IMR-90 (cell line): ENCODE data around the gene GRAMD2B. TPM values are rescaled to one million over a fixed set of nuclear protein-coding genes. Genes with fewer than 3 reads are reported as not detected.

Experiments used
- ATAC-seq: fragments of 200-7000 bp; cut with Tn5 transposase; 2 replicates; pipeline ENCODE4 v1.9.1; 2020; ENCODE audit warnings: low read depth, mild to moderate bottlenecking, moderate library complexity
- BruUV-seq: library from RNA; stranded (reverse); fragments of 400-500 nt; replicated peaks from 2 replicates; lab custom pipeline; 2021; lab: Mats Ljungman, UMichigan
- CTCF ChIA-PET: fragments of 300-600 bp; formaldehyde crosslinking; extraction: SDS; loops from one replicate; lab custom pipeline; 2021; ENCODE audit warnings: antibody characterized with exemption; lab: Yijun Ruan, JAX
- POLR2A ChIA-PET: fragments of 300-600 bp; sonication (Branson Sonifier 250); formaldehyde crosslinking; loops from one replicate; lab custom pipeline; 2022; ENCODE audit warnings: antibody characterized with exemption; ENCODE audit not compliant: unreplicated experiment; lab: Charles Lee
- DNase-seq: peaks from one replicate; pipeline ENCODE4 v3.0.0; 2013
- H2AFZ ChIP-seq: replicated peaks from 2 replicates; pipeline ENCODE3; 2013; ENCODE audit warnings: low read length, mild to moderate bottlenecking; ENCODE audit not compliant: poor library complexity
- H2AK5ac ChIP-seq: 2 replicates; pipeline ENCODE4 v1.6.1; 2013; ENCODE audit warnings: low read depth, low read length, inconsistent platforms
- H2AK9ac ChIP-seq: replicated peaks from 2 replicates; pipeline ENCODE3; 2013; ENCODE audit warnings: mild to moderate bottlenecking, low read depth, low read length, moderate library complexity; ENCODE audit not compliant: poor library complexity
- H2BK120ac ChIP-seq: 2 replicates; pipeline ENCODE4 v1.6.1; 2013; ENCODE audit warnings: low read depth, low read length, inconsistent platforms
- H2BK15ac ChIP-seq: 3 replicates; pipeline ENCODE4 v1.6.1; 2013; ENCODE audit warnings: low read depth, low read length, inconsistent platforms
- H2BK20ac ChIP-seq: 2 replicates; pipeline ENCODE4 v1.6.1; 2013; ENCODE audit warnings: low read depth, mild to moderate bottlenecking, inconsistent platforms, low read length, moderate library complexity
- H2BK5ac ChIP-seq: 2 replicates; pipeline ENCODE4 v1.6.1; 2013; ENCODE audit warnings: mild to moderate bottlenecking, low read depth, low read length, inconsistent platforms; ENCODE audit not compliant: poor library complexity, severe bottlenecking
- H3K14ac ChIP-seq: replicated peaks from 2 replicates; pipeline ENCODE4 v1.6.1; 2013; ENCODE audit warnings: low read depth, low read length, inconsistent platforms
- H3K18ac ChIP-seq: 2 replicates; pipeline ENCODE4 v1.6.1; 2013; ENCODE audit warnings: low read depth, low read length, control low read depth
- H3K23ac ChIP-seq: 2 replicates; pipeline ENCODE4 v1.6.1; 2013; ENCODE audit warnings: low read depth, low read length, inconsistent platforms
- H3K27ac ChIP-seq: 2 replicates; pipeline ENCODE4 v1.5.1; 2013; ENCODE audit warnings: mild to moderate bottlenecking, control low read depth, low read length; ENCODE audit not compliant: insufficient read depth
- H3K27me3 ChIP-seq: 2 replicates; pipeline ENCODE4 v1.6.1; 2013; ENCODE audit warnings: low read length; ENCODE audit not compliant: control insufficient read depth, insufficient read depth
- H3K36me3 ChIP-seq: 2 replicates; pipeline ENCODE4 v1.6.1; 2013; ENCODE audit warnings: low read length, mixed read lengths; ENCODE audit not compliant: control insufficient read depth, insufficient read depth
- H3K4ac ChIP-seq: 2 replicates; pipeline ENCODE4 v1.6.1; 2013; ENCODE audit warnings: low read depth, low read length, inconsistent platforms
- H3K4me1 ChIP-seq: 2 replicates; pipeline ENCODE4 v1.6.1; 2013; ENCODE audit warnings: low read length, mixed read lengths; ENCODE audit not compliant: control insufficient read depth, insufficient read depth
- H3K4me2 ChIP-seq: 2 replicates; pipeline ENCODE4 v1.6.1; 2013; ENCODE audit warnings: low read depth, mild to moderate bottlenecking, control low read depth, low read length, moderate library complexity
- H3K4me3 ChIP-seq: 2 replicates; pipeline ENCODE4 v1.5.1; 2013; ENCODE audit warnings: low read depth, mild to moderate bottlenecking, control low read depth, low read length, moderate library complexity; ENCODE audit not compliant: insufficient read depth
- H3K56ac ChIP-seq: 2 replicates; pipeline ENCODE4 v1.6.1; 2013; ENCODE audit warnings: low read length, inconsistent platforms; ENCODE audit not compliant: insufficient read depth; ENCODE audit errors: extremely low read depth
- H3K79me1 ChIP-seq, 2 experiments: 2 replicates each; pipeline ENCODE4 v1.6.1; 2013; ENCODE audit warnings: low read length in 2 of 2, inconsistent platforms in 1 of 2, low read depth in 1 of 2
- H3K9ac ChIP-seq: 2 replicates; pipeline ENCODE4 v1.6.1; 2013; ENCODE audit warnings: low read depth, low read length, control low read depth
- H3K9me1 ChIP-seq: 2 replicates; pipeline ENCODE4 v1.6.1; 2013; ENCODE audit warnings: low read length, inconsistent platforms; ENCODE audit not compliant: insufficient read depth
- H3K9me3 ChIP-seq: 2 replicates; pipeline ENCODE4 v1.6.1; 2013; ENCODE audit warnings: low read length; ENCODE audit not compliant: control insufficient read depth, insufficient read depth
- H4K20me1 ChIP-seq: 2 replicates; pipeline ENCODE4 v1.6.1; 2013; ENCODE audit warnings: low read length, inconsistent platforms; ENCODE audit not compliant: insufficient read depth
- H4K5ac ChIP-seq: 2 replicates; pipeline ENCODE4 v1.6.1; 2013; ENCODE audit warnings: mild to moderate bottlenecking, low read depth, low read length, control low read depth
- H4K8ac ChIP-seq, 2 experiments: 2 replicates each; pipeline ENCODE4 v1.6.1; 2013; ENCODE audit warnings: low read depth in 2 of 2, low read length in 2 of 2, control low read depth in 1 of 2, inconsistent platforms in 1 of 2
- H4K91ac ChIP-seq: 2 replicates; pipeline ENCODE4 v1.6.1; 2013; ENCODE audit warnings: low read depth, low read length, inconsistent platforms; ENCODE audit not compliant: insufficient read depth
- CEBPB ChIP-seq: IDR thresholded peaks from 2 replicates; pipeline ENCODE4 v1.6.1; 2012; ENCODE audit warnings: low read depth, low read length, improper control_type of control experiment
- MAZ ChIP-seq: IDR thresholded peaks from 2 replicates; pipeline ENCODE4 v1.6.1; 2012; ENCODE audit warnings: low read depth, mild to moderate bottlenecking, low read length, improper control_type of control experiment, moderate library complexity, borderline replicate concordance
- RAD21 ChIP-seq: IDR thresholded peaks from 2 replicates; pipeline ENCODE4 v1.6.1; 2012; ENCODE audit warnings: low read length, improper control_type of control experiment
- WGBS, 2 experiments: methylation state at CpG; one replicate each; pipeline versions ENCODE4 v1.1.5 to v1.1.7; 2013; ENCODE audit warnings: missing lambda C conversion rate in 2 of 2; ENCODE audit not compliant: insufficient read length in 1 of 2; ENCODE audit errors: extremely low coverage in 2 of 2; 5-methylcytosine and 5-hydroxymethylcytosine counted together
- dilution Hi-C: fragments of 300-500 bp; cut with HindIII; formaldehyde crosslinking; loops from one replicate; pipeline ENCODE4 v1.14.3; 2018; ENCODE audit warnings: low sequenced_read_pairs; ENCODE audit not compliant: unreplicated experiment
- in situ Hi-C: fragments of 300-500 bp; cut with MboI; formaldehyde crosslinking; loops from 3 replicates; pipeline ENCODE4 v1.14.3; 2019; ENCODE audit warnings: low sequenced_read_pairs, inconsistent platforms, mixed read lengths
- intact Hi-C: fragments of 100-400 bp; cut with micrococcal nuclease; formaldehyde crosslinking; loops from 2 replicates; pipeline ENCODE4 v1.10.0; 2022
- polyA plus RNA-seq, 3 experiments: library from polyadenylated mRNA; depleted of rRNA; stranded (reverse); fragments of >200 nt; gene quantifications; 2 replicates each; pipeline ENCODE4 v1.2.3, GENCODE V29; 2012; ENCODE audit warnings: low replicate concordance in 1 of 3
- total RNA-seq: library from RNA; depleted of rRNA; stranded (reverse); fragments of >200 nt; gene quantifications from 2 replicates; pipeline ENCODE4 v1.2.3, GENCODE V29; 2012
- TF ChIP-seq, protein P1 (sequence below): conservative IDR thresholded peaks from 2 replicates; pipeline ENCODE4 v1.5.1; 2012; ENCODE audit warnings: mild to moderate bottlenecking, low read depth, low read length, improper control_type of control experiment

Gene GRAMD2B
- total and polyA plus RNA-seq, 2 of the 4 experiments (the other 2 are of a cell fraction) = 13.9 to 20.3 TPM

DNA sequence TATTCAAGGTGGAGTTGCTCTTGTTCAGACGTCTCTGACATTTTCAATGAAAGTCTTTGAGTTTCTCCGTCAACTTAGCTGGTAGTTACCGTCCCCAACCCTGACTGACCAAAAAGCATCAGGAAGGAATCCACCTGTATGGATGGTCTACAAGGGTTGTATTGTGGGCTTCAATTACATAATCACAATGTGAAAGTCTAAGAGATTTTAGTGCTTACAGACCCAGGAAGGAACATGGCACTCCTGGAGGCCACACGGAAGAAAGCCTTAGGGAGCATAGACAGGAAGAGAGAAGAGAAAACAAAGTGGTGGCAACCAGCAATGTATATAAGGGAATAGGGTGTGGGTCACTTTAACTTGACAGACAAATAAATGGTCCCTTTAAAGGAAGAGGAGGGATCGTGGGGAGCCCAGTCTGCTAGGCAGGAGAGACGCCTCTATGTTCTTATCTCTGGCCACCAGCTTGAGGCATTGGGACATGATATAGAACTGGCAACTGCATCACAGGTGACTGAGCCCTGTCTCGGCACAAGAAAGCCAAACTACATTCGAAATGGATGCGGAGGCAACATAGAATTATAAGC, 91.4 kb downstream of the GRAMD2B start:
- H3K36me3 ChIP-seq = no peaks in the 10 kb centered on the region
- intact Hi-C loops (no loop called here), dilution Hi-C loops (no loop called here), in situ Hi-C loops (no loop called here)
- H2AFZ ChIP-seq = peak overlapping the region; percentile 40
- peaks cover 9% of the 10 kb centered on the region; the same call in 1 of the 2 replicates for H3K4me1 ChIP-seq
- H3K4me2 ChIP-seq = no peak overlapping the region
- 0 out of 2 replicates have a peak, but pooled peaks cover 5% of the 10 kb centered on the region for H3K9me1 ChIP-seq
- no peaks in the 10 kb centered on the region for H3K27me3 ChIP-seq
- no peaks in the 10 kb centered on the region for H3K79me1 ChIP-seq
- 89% methylated on average over 3 of the region's 9 CpGs; no CpG with 5 or more reads in 1 of the 2 experiments for WGBS, 2 experiments
- peak overlapping the region; percentile 49; the same call in 1 of the 2 replicates for H2BK120ac ChIP-seq
- H3K9me3 ChIP-seq = no peaks in the 10 kb centered on the region
- no peak overlapping the region for H2AK5ac ChIP-seq
- ATAC-seq = no peak
- no peak overlapping the region for H3K18ac ChIP-seq
- ChIA-PET POLR2A (interaction anchor here (0.6 kb wide), 1 partner anchor 47 kb away, joined by 4 read pairs; no protein-coding TSS in a partner anchor), CTCF (interaction anchor here (0.5 to 1.1 kb wide), 2 partner anchors 15 to 758 kb away, joined by 4 to 5 read pairs; no protein-coding TSS in a partner anchor)
- peak overlapping the region in 1 of 2 experiments; percentile 17; a peak in 1 of 4 replicates for H4K8ac ChIP-seq
- peak overlapping the region; percentile 37 for H2AK9ac ChIP-seq
- H3K27ac ChIP-seq = no peak overlapping the region
- peak overlapping the region; percentile 61 for H2BK20ac ChIP-seq
- DNase-seq = no peak
- peak overlapping the region; percentile 76; the same call in 2 of the 3 replicates for H2BK15ac ChIP-seq
- no peak overlapping the region for H3K56ac ChIP-seq
- H3K4me3 ChIP-seq = no peak overlapping the region
- peak overlapping the region; percentile 4; the same call in 1 of the 2 replicates for H4K91ac ChIP-seq
- TF ChIP-seq MAZ = no peak
- no peak for TF ChIP-seq CEBPB
- no peak for TF ChIP-seq RAD21
- TF ChIP-seq, protein P1, sequence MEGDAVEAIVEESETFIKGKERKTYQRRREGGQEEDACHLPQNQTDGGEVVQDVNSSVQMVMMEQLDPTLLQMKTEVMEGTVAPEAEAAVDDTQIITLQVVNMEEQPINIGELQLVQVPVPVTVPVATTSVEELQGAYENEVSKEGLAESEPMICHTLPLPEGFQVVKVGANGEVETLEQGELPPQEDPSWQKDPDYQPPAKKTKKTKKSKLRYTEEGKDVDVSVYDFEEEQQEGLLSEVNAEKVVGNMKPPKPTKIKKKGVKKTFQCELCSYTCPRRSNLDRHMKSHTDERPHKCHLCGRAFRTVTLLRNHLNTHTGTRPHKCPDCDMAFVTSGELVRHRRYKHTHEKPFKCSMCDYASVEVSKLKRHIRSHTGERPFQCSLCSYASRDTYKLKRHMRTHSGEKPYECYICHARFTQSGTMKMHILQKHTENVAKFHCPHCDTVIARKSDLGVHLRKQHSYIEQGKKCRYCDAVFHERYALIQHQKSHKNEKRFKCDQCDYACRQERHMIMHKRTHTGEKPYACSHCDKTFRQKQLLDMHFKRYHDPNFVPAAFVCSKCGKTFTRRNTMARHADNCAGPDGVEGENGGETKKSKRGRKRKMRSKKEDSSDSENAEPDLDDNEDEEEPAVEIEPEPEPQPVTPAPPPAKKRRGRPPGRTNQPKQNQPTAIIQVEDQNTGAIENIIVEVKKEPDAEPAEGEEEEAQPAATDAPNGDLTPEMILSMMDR = no peak
- peak overlapping the region; percentile 45; the same call in 1 of the 2 replicates for H3K4ac ChIP-seq
- H3K9ac ChIP-seq = no peak overlapping the region
- H3K23ac ChIP-seq = 0 out of 2 replicates have a peak overlapping the region, but pooled peaks have one; percentile 14
- H2BK5ac ChIP-seq = no peak overlapping the region
- no TSS peak for BruUV-seq
- no peaks in the 10 kb centered on the region for H4K20me1 ChIP-seq
- H4K5ac ChIP-seq = no peak overlapping the region
- peak overlapping the region; percentile 19 for H3K14ac ChIP-seq
